Measurements from ENCODE around the gene FAM110D. TPM values are rescaled to one million over a fixed set of nuclear protein-coding genes. Genes with fewer than 3 reads are reported as not detected.

The FAM110D gene
- total and polyA plus RNA-seq, 10 of the 15 experiments (the other 5 are each of a cell fraction or from before 2014, with no cell fraction given): 0.06 TPM; not detected in 9

- RAD21 ChIA-PET (ENCODE audit: unreplicated experiment): no interaction called here
Measured at GRCh38 chr1:26191739-26192138, 32.9 kb downstream of the FAM110D start.

More at GRCh38 chr1:26191739-26192138, 32.9 kb downstream of the FAM110D start:
- WGBS (ENCODE audit: insufficient coverage, insufficient replicate concordance, low lambda C conversion rate, missing lambda C conversion rate): 0% methylated on average over 3 of the region's 3 CpGs
- SMC1A ChIA-PET (ENCODE audit: uncharacterized antibody, unreplicated experiment): no interaction called here
- Histone ChIP-seq H3K4me1 (ENCODE audit: control insufficient read depth, insufficient read depth, low read length) (no peaks in the 10 kb centered on the region), H3K4me2 (ENCODE audit: control insufficient read depth, insufficient read depth) (no peak overlapping the region), H3K27me3 (replicated peaks in 1 of 2; ENCODE audit: control insufficient read depth in 2 of 2, insufficient read depth in 2 of 2, low read length in 1 of 2) (no peaks in the 10 kb centered on the region), H4K20me1 (ENCODE audit: control insufficient read depth, insufficient read depth) (no peaks in the 10 kb centered on the region), H3K4me3 (no peak overlapping the region), H3K27ac (ENCODE audit: control insufficient read depth, insufficient read depth) (no peak overlapping the region), H3K79me2 (ENCODE audit: control insufficient read depth, insufficient read depth, low read length) (no peaks in the 10 kb centered on the region), H3K9ac (ENCODE audit: control insufficient read depth, insufficient read depth, low read length) (no peak overlapping the region), H3K9me3 (replicated peaks; ENCODE audit: control insufficient read depth, insufficient read depth, low read length) (no peaks in the 10 kb centered on the region), H2AFZ (ENCODE audit: control insufficient read depth, low read depth, low read length) (no peak overlapping the region), H3K36me3 (ENCODE audit: control insufficient read depth in 2 of 2, insufficient read depth in 2 of 2, low read length in 1 of 2) (no peaks in the 10 kb centered on the region)
- no TSS peak for BruUV-seq (replicated peaks)
- TF ChIP-seq SREBF2 (IDR thresholded peaks at IDR 0.05; ENCODE audit: low read length) (no peak), TCF7 (IDR thresholded peaks at IDR 0.05; ENCODE audit: borderline replicate concordance) (peak; percentile 99), RUNX3 (IDR thresholded peaks at IDR 0.05; ENCODE audit: low read length) (peak; percentile 91), JUNB (IDR thresholded peaks at IDR 0.05) (0 out of 2 replicates have a peak, but pooled peaks have one; percentile 12), CREM (IDR thresholded peaks at IDR 0.05; ENCODE audit: low read depth) (peak; percentile 32; the same call in 1 of the 2 replicates), NFIC (IDR thresholded peaks at IDR 0.05; ENCODE audit: low read depth, low read length) (peak; percentile 53; the same call in 1 of the 2 replicates), EED (IDR thresholded peaks at IDR 0.05; ENCODE audit: low read depth) (peak; percentile 70), CUX1 (IDR thresholded peaks at IDR 0.05; ENCODE audit: insufficient replicate concordance, low read depth, low read length) (no peak), CREB1 (IDR thresholded peaks at IDR 0.05; ENCODE audit: low read depth) (peak; percentile 50; the same call in 1 of the 2 replicates), MXI1 (IDR thresholded peaks at IDR 0.05; ENCODE audit: low read depth, low read length) (no peak), RCOR1 (conservative IDR thresholded peaks at IDR 0.05; ENCODE audit: low read depth, low read length) (no peak), HSF1 (IDR thresholded peaks at IDR 0.05; ENCODE audit: low read depth, low read length) (no peak), CBFB (IDR thresholded peaks at IDR 0.05; ENCODE audit: low read depth) (peak; percentile 66), SP1 (IDR thresholded peaks at IDR 0.05; ENCODE audit: low read depth, low read length) (no peak)
- CTCF ChIA-PET: no interaction called here
- DNase-seq (ENCODE audit: low read depth, low spot score) (no peak), FAIRE-seq (peak; percentile 75), ATAC-seq (peak; percentile 61)
- in situ Hi-C loops (cut with MboI): no loop called here
- POLR2A ChIA-PET: no interaction called here
- intact Hi-C loops (cut with micrococcal nuclease; ENCODE audit: unreplicated experiment): no loop called here
